Stimulated activated CD4-positive, alpha-beta T cell treated with anti-CD3 and anti-CD28 coated beads, Interleukin-4, amount 100 ng/mL, for 24 hours (primary cell): ENCODE measurements around the gene EXOSC2.
"Not testable (repeated sequence)": the region's sequence is repeated elsewhere in the genome, so short reads cannot be mapped to it uniquely, and the experiment has no call there.

Source experiments
- DNase-seq: peaks from one replicate; pipeline ENCODE4 v3.0.0-alpha.2; 2020

The EXOSC2 gene

DNA sequence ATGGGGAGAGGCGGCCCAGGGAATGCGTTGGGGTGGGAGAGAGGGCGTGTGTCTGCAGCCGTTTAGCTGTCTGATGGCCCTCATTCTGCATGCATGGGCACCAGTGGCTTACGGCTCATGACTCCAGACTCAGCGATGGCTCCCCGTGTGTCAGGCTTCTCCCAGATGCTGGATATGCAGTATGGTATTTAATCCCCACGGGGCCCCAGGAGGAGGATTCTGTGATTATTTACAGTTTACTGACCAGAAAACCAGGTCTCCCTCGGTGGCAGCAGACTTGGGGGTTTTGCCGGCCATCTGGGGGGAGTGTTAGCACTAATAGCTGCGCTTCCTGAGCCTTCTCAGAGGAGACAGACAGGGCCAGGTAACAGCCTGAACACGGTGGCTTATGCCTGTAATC lies 24.9 kb upstream of the EXOSC2 start:
- DNase-seq: no peak

DNA sequence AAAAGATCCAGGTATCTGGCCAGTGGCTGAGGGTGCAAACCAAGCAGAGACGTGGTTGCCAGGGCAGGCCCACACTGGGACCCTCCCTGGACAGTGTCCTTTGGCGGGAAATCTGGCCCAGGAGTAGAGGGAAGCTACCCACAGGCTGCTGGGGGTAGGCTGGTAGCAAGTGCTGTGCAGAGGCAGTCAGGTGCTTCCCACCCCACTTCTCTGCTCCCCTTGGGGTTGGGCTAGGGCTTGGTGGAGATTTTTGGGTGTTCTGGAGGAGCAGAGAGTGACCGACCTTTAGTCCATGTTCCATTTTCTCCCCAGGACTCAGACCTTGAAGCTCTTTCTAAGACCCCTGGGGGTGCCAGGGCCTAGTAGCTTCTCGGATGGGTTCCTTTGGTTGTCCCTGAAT lies 23.6 kb upstream of the EXOSC2 start:
- no peak for DNase-seq

DNA sequence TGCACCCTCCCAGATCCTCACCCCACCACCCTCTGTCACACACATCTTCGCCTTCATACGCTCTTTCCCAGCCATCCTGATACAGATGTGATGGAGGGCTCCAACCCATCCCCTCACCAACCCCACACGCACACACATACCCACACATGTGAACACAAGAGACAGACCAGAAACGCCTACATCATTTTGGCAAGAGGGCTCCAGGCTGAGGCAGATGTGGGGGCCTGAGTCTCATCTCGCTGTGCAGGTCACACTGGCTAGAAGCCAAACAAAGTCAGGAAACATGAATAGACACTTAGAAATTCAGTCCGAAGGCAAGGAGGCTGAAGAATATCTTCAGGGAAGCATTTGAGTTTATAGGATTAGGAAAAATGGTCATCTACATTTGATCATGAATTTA lies 22.9 kb upstream of the EXOSC2 start:
- DNase-seq: no peak

DNA sequence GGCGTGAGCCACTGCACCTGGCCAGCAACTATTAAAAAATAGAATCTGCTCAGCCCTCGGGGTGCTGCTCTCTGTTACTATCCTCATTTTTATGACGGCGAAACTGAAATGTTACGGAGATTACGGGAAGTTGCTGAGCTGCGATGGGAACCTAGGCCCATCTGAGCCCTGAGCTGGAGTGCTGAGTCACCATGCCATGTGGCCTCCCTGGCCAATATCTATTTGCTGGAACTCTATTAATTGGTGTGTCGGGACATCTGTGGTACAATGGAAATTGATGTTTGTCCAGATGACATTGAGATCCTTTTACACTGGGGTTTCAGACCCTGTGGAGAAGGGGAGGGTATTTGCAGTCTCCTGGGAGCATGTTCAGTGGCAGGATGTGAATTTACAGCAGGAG lies 21.1 kb upstream of the EXOSC2 start:
- no peak for DNase-seq

DNA sequence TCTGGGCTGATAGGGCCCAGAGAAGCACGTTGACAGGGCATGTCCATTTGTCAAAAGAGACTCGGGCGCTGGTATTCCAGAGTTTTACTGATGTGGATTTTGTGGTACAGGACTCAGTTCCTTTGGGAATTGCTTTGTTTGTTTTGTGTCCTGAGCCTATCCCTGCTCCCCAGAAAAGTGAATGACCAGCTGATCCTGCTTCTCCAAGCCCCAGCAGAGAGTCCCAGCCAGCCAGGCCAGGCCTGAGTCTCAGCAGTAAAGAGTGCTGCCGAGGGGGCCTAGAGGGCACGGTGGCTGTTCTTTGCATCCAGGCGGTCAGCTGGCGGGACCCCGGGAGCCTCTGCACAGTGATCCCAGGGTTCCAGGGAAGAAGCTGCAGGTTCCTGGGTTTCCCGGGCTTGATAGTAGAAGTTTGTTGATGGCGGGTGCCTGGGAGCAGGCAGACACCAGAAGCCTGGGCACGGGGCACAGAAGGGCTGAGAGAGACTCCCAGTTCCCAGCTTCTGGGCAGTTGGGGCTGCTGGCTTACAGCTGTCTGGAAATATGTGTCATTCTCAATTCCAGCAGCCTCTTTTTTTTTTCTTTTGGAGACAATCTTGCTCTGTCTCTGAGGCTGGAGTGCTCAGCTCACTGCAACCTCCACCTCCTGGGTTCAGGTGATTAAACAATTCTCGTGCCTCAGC lies 20.5 kb upstream of the EXOSC2 start:
- no peak for DNase-seq

DNA sequence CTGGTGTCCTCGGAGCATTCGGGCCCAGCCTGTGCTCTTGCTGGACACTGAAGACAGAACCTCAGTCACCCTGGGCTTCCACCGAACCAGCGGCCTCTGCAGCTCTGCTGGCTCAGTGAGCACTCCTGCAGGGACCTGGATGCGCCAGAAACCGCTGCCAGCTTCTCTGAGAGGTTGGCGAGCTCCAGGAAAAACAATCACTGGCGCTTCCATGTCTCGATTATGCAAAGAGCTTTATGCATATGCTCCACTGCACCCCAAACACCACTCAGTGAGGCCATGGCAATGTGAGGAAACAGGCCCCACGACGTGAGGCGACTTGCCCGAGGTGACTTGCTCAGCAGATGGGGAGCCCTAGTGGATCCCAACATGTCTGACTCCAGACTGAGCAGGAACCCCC lies 18.2 kb upstream of the EXOSC2 start:
- DNase-seq: no peak

DNA sequence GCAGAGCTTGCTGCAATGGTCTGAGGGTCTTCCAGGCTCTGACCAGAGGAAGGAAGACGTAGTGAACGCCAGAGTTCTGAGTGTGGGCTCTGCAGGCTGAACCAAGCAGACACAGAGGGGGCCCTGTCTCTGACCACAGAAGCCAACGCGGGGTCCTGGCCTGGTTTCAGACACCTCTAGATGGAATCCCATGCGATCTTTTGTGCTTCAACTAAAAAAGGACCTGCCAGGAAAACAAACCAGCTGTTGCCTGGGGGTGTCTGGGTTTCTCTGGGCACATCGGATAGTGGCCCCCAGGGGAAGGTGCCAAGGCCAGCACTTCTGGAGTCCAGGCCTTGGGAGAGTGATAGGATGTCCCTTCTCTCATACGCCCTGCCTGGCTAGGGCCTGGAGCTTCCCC lies 16.3 kb upstream of the EXOSC2 start:
- DNase-seq: no peak

DNA sequence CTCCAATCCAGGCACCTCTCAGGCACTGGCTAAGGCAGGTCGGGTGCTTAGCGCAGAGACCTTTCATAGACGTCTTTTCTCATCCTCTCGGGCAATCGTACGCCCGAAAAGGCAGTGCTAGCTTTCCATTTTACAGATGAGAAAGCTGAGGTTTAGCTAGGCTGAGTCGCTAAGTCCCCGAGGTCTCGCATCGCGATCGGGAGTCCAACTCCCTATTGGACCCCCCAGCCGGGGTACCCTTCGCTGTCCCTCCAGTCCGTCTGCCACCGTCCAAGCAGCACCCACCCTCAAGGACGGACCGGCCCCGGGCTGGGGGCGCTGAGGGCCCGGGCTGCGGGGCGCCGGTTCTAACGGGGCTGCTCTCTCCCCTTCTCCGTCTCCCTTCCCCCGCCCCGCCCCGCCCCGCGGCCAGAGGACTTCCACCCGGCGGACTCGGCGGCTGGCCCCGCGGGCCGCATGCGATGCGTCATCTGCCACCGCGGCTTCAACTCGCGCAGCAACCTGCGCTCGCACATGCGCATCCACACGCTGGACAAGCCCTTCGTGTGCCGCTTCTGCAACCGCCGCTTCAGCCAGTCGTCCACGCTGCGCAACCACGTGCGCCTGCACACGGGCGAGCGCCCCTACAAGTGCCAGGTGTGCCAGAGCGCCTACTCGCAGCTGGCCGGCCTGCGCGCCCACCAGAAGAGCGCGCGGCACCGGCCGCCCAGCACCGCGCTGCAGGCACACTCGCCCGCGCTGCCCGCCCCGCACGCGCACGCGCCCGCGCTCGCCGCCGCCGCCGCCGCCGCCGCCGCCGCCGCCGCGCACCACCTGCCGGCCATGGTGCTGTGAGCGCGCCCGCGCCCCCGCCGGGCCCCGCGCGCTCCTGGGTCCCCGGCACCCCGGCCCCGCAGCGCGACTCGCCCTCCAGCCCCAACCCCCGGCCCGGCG lies 12.5 kb upstream of the EXOSC2 start:
- DNase-seq: peak; percentile 67

DNA sequence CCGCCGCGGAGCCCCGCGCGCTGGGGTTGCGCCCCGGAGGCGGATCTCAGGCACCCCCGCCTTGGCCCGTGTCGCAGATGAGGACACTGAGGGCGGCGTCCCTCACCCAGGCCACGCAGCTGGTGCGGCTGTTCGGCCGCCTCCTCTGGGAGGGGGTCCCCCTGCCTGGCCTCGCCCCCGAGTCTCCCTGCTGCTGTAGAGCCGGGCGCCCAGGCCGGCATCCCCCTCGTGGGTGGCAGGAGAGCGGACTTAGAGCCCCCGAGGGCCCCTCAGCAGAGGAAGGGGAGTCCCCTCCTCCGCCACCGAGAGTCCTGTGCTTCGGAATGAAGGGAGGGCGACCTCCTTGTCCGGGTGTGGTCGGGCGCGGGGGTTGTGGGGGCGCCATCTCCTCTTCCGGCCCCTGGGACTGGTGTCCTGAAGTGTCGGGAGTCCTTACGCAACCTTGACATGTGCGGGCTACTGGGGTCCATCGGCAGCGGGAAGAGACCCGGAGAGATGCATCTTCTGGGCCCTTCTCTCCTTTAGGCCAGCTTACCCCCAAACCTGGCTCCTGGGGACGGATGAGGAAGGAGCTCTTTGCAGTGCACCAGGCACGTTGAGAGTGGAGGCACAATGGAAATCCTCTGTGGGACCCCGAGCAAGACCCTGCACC lies 11.7 kb upstream of the EXOSC2 start:
- no peak for DNase-seq

DNA sequence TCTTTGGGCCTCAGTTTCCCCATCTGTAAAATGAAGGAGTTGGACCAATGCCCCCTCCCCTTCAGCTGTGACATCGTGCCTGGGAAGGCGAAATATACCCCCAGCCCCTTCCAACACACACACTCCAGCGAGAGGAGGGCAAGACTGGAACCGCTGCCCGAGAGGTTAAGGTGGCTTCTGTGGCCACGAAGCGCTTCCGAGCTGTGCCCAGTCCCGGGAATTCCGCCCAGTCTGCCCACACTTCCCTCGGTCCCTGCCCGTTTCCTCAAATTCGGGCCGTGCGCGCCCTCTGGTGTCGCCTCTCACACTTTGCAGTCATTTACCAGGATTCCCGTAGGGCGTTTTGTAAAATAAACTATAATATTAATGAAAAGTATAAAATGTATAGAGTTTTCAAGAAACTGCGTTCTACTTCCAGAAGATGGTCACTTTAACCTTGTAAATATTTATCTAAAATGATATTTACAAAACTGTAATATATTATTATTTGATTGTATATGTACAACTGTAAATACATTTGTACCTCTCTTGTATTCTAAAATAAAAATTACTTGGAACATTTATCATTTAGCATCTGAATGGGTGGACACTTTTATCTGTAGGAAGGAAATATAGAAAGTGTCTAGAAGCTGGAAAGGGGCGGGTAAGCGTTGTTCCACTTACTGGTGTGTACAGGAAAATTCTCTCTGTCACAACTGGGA lies 11.0 kb upstream of the EXOSC2 start:
- peak; percentile 68 for DNase-seq

DNA sequence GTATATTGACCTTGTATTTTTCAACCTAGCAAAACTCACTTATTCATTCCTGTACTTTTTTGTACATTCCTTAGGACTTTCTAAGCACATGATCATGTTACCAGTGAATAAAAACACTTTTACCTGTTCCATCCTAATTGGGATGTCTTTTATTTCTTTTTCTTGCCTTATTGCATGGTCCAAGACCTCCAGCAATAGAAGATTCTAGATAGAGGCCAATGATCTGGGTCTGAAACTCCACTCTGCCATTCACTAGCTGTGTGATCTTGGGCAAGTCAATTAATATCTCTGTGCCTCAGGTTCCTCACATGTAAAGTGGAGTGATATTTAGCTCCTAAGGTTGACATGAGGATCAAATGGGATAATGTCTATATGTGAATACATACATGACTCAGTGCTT lies 8.5 kb upstream of the EXOSC2 start:
- no peak for DNase-seq

DNA sequence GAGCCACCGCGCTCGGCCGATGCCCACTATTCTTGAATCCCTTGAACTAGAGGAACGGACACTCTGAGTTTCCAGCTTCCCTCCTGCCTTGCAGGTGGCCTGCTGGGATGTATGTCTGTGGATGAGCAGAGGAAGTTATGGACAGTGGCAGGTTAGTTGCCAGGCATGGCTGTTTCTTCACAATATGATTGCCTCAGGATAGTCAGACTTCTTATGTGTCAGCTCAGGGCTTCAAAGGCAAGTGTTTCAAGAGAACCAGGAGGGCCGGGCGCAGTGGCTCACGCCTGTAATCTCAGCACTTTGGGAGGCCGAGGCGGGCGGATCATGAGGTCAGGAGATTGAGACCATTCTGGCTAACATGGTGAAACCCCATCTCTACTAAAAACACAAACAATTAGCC lies 7.6 kb upstream of the EXOSC2 start:
- DNase-seq: not testable (repeated sequence)

DNA sequence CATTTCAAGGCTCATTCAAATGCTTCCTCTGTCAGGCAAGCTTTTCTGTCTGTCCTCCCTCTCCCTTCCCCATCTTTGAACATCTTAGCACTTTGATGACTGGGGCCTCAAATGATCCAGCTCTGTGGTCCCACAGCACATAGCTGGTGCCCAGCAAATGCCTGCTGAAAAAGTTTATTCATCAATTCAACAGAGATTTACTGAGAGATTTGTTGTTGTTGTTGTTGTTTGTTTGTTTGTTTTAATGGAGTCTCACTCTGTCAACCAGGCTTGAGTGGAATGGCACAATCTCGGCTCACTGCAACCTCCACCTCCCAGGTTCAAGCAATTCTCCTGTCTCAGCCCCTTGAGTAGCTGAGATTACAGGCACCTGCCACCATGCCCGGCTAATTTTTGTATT lies 6.0 kb upstream of the EXOSC2 start:
- no peak for DNase-seq

DNA sequence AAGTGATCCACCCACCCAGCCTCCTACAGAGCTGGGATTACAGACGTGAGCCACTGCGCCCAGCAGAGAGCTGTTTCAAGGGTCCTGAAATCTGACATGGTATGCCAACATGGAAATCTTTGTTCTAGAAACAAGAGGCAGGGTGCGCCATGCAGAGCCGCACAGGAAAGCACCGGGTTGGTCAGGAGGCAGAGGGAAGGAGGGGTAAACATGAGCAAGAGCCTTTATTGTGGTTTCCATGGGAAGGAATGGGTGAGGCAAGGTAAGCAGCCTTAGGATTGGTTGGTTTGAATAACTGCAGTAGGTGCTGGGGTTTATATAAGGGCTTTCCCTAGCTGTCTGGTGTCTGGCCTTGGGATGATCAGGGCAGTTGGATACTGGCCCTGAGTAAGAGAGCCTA lies 5.5 kb upstream of the EXOSC2 start:
- DNase-seq: no peak

DNA sequence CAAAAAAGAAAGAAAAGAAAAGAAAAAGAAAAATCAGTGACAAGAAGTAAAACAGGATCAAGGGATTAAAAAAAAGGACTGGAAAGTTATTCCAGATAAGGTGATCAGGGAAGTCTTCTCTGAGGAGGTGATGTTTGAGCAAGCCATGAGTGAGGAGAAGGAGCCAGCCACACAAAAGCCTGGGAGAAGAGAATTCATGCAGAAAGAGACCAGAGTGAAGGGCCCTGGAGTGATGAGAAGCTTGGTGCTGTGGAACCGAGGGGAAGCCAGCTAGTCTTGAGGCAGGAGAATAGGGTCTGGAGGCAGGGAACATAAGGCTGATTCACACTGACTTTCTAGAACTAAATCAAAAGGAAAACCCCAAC lies 4.0 kb upstream of the EXOSC2 start:
- DNase-seq: no peak

DNA sequence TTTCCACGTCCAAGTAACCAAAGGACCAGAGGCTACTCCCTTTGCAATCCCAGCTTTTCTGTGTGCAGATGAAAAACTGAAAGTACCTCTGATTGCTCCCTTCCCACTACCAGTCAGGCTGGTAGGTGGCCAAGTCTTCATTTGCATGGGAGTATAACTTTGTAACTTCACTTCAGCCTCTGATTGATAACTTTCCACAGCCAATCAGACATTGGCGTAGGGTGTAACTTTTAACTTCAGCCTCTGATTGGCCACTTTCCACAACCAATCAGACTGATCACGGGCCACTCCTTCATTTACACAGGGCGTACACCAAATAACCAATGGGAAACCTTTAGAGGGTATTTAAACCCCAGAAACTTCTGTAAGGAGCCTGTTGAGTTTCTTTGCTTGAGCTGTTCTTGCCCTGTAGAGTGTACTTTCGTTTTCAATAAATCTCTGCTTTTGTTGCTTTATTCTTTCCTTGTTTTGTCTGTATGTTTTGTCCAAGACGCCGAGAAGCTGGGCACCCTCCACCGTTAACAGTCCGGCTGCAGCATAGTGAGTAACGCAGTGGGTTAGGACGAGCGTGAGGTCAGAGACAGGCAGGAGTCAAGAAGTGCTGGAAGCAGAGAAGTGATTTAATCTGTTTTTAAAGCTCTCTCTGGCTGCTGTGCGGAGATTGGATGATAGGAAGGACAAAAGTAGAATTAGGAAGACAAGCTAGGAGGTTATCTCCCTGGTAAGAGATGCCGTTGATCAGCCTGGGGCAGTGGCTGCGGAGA lies 3.5 kb upstream of the EXOSC2 start:
- no peak for DNase-seq

DNA sequence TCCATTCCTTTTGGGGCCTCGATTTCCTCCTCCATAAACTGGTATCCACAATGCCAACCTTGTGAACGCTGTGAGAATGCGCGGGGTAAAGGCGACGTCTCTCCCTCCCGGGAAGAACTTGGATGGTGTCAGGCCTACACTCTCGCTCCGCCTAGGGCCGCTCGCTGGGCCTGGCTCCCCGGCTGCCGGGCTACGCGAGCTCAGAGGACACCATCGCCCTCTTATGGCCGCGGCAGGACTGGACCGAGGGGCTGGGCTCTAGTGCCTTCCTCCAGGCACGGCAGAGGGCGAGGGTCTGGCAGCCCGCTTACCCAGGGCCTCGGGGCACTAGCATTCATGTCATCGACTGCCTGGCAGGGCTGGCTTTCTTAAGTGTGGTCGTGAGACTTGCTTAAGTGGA lies 1.3 kb upstream of the EXOSC2 start:
- DNase-seq: no peak

DNA sequence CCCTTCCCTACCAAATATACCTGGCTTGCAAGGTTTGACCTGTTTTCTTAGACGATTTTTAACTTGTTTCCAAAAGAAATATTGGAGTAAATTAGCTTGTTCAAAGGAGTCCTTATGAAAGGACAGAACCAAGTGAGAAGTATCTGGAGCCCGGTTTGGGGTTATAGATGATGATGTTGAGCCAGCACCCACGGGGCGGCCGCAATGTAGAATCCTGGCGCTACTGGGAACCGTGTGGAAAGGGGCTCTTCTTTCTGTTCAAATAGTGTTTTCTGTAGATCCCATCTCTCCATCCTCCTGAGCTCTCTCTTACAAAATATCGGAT lies 517 bp upstream of the EXOSC2 start:
- DNase-seq: no peak

DNA sequence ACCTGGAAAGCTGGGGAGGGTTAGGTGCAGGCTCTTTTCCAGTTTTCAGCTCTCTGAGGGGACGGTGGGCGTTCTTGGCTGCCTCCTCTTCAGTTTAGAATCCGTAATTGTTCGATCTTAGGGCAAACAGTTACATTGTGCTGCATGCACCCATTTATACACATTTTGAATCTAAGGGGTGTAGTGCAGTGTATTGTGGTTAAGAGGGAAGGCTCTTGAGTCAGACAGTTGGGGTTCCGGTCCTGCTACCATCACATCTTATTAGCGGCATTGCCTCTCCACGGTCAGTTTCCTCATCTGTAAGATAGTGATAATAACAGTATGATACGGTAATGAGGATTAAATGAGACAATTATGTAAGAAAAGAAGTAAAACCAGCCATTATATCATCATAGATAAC lies 625 bp downstream of the EXOSC2 start:
- peak; percentile 16 for DNase-seq

DNA sequence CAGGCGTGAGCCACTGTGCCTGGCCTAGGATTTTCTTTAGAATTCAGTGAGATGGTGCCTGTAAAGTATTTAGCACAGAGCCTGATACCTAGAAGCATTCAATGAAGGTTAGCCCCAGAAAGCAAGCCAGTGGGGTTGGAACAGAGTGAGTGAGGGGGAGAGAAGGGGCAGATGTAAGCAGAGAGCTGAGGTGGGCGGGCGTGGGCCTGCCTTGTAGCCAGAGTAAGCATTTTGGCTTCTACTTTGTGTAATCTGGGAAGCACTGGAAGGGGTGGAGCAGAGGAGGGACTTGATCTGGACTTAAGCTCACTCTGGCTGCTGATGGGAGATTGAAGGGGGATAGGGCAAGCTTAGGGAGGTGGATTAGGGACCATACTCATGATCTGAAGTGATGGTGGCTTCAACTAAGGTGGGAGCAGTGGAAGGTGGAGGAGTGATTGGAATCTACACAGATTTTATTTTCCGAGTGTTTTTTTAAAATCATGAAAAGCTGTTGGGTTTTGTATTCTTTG lies 2.6 kb downstream of the EXOSC2 start:
- no peak for DNase-seq

DNA sequence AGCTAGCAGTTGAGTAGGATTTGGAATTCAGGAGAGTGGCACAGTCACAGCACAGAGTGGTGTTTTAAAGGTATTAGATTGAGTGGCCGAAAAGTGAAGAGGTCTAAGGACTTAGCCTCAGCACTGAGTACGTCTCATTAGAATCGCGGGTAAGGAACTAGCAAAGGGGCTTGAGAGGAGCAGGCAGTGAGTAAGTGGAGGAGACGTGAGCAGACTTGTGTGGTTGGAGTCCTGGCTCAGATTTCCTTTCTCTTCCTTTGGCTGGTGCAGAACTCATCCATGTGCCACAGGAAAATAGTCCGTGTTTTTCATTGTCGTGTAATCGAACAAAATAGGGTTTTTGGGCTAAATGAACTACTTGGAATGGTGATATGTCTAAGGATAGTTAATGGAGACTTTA lies 3.4 kb downstream of the EXOSC2 start:
- no peak for DNase-seq

DNA sequence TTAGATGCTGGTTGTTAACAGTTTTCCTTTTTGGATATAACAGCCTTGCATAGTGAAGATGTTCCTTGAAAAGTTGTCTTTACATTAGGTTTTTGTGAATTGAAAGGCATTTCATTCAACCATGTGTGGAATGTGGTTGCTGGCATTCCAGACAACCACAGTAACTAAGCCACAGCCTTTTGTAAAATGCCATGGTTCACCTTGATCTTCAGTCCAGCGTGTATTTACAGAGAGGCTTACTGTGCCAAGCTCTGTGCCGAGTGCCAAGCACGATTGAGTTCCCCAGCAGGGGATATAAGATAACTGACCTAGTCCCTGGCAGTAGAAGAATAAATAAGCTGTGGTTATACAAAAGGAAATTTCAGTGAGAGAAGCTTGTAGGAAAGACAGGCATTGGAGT lies 4.9 kb downstream of the EXOSC2 start:
- DNase-seq: no peak

DNA sequence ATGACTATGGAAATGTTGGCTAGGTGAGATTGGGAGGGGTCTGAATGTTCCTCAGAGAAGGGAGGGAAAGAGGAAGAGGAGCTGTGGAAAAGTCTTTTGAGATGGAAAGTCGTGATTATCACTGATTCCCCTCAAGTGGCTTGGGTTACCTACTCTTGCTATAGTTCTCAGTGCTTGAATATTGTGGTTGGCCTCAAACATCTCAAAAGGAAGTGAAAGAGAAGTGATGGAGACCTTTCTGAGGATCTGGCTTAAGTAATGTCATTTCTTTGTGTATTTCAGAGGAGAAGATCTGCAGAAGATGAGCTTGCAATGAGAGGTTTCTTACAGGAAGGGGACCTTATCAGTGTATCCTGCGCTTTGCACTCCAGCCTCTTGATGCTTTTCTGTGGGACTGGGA lies 5.5 kb downstream of the EXOSC2 start:
- no peak for DNase-seq
